Measurements from ENCODE around the gene AACS.

DNA sequence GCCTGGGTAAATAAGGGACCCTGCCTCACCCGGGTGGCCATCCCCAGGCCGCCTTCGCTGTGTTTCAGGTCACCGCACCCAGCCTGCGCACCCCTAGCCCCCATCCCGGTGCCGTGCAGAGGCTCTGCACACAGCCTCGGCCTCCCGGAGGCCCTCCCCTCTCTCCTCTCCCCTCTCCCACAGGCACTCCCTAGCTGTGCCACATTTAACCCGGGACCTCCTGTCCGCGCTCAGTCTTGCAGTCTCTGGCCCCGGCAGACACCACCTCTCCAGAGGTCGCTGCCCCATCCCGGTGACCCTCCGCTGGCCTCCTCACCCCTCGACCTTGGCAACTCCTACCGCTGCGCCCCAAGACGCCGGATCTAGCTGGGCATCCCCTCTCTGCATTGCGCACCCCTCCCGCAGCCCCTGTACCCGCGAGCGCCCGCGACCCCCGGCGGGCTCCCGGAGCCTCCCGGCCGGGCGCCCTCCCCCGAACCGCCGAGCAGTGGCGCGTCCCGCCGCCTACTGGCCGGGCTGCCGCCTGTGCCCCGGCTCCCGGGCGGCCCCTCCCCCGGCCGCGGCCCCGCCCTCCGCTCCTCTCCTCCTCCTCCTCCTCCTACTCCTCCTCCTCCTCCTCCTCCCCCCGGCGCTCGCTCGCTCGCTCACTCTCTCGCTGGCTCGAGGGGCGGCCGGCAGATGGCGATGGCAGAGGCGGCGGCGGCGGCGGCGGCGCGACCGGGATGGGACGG is 120.7 kb downstream of the AACS start, which contains the start of gene TMEM132B:
- TF ChIP-seq, protein P1, sequence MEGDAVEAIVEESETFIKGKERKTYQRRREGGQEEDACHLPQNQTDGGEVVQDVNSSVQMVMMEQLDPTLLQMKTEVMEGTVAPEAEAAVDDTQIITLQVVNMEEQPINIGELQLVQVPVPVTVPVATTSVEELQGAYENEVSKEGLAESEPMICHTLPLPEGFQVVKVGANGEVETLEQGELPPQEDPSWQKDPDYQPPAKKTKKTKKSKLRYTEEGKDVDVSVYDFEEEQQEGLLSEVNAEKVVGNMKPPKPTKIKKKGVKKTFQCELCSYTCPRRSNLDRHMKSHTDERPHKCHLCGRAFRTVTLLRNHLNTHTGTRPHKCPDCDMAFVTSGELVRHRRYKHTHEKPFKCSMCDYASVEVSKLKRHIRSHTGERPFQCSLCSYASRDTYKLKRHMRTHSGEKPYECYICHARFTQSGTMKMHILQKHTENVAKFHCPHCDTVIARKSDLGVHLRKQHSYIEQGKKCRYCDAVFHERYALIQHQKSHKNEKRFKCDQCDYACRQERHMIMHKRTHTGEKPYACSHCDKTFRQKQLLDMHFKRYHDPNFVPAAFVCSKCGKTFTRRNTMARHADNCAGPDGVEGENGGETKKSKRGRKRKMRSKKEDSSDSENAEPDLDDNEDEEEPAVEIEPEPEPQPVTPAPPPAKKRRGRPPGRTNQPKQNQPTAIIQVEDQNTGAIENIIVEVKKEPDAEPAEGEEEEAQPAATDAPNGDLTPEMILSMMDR (IDR thresholded peaks at IDR 0.05; ENCODE audit: poor library complexity), result peak; percentile 36
- TF ChIP-seq EZH2phosphoT487 (IDR thresholded peaks at IDR 0.05; ENCODE audit: low read depth, severe bottlenecking, unreplicated experiment), result no peak
- no peak for TF ChIP-seq EZH2 (IDR thresholded peaks at IDR 0.05; ENCODE audit: borderline replicate concordance)

All from hepatocyte (in vitro differentiated cells).